HCT116 (cell line): ENCODE results near the gene CDH5. TPM values are rescaled to one million over a fixed set of nuclear protein-coding genes. Genes with fewer than 3 reads are reported as not detected.

Experiments used
- ATAC-seq: fragments of 200-7000 bp; cut with Tn5 transposase; 2 replicates; pipeline ENCODE4 v1.9.1; 2020; ENCODE audit warnings: mild to moderate bottlenecking, moderate library complexity
- BruUV-seq: library from RNA; stranded (reverse); fragments of 400-500 nt; replicated peaks from 2 replicates; lab custom pipeline; 2021; lab: Mats Ljungman, UMichigan
- CTCF ChIA-PET: fragments of 300-600 bp; sonication (Branson Sonifier 250); formaldehyde crosslinking; loops from one replicate; lab custom pipeline; 2021; ENCODE audit warnings: antibody characterized with exemption; lab: Charles Lee
- POLR2A ChIA-PET: fragments of 300-600, 350-600 bp; sonication (Branson Sonifier 250); formaldehyde crosslinking; loops from one replicate; lab custom pipeline; 2021; ENCODE audit warnings: antibody characterized with exemption; lab: Charles Lee
- RAD21 ChIA-PET, 2 experiments: fragments of 300-600 bp; sonication (Branson Sonifier 250); formaldehyde crosslinking; loops; one replicate each; lab custom pipeline; 2023; ENCODE audit warnings: low total read pairs in 2 of 2; ENCODE audit not compliant: uncharacterized antibody in 2 of 2, unreplicated experiment in 2 of 2, low non-redundant PET in 1 of 2; lab: Charles Lee
- DNase-seq: peaks from one replicate; pipeline ENCODE4 v3.0.0-alpha.2; 2010; ENCODE audit warnings: low read depth, low spot score
- H2AFZ ChIP-seq: fragments of 200-600 bp; shearing (Covaris generic), sonication (generic); 2 replicates; pipeline ENCODE4 v1.6.1; 2017; ENCODE audit warnings: low read depth, mixed run types, mixed read lengths, antibody characterized with exemption, low read length; ENCODE audit not compliant: poor library complexity, severe bottlenecking
- H3K27ac ChIP-seq: 2 replicates; pipeline ENCODE4 v1.5.1; 2012; ENCODE audit warnings: low read depth, low read length
- H3K27me3 ChIP-seq: fragments of 200-600 bp; sonication (generic); 2 replicates; pipeline ENCODE4 v1.6.1; 2016; ENCODE audit warnings: mixed run types, low read length, mixed read lengths; ENCODE audit not compliant: insufficient read depth
- H3K36me3 ChIP-seq, 2 experiments: fragments of 200-500 bp in 1 of 2; fragments of 200-600 bp in 1 of 2; sonication (Bioruptor generic) in 1 of 2; sonication (generic) in 1 of 2; 2 replicates each; pipeline versions ENCODE4 v1.5.1 to v1.6.1; 2014 to 2016; ENCODE audit warnings: low read length in 2 of 2, inconsistent platforms in 1 of 2, mixed read lengths in 1 of 2, mixed run types in 1 of 2; ENCODE audit not compliant: insufficient read depth in 2 of 2, control insufficient read depth in 1 of 2
- H3K4me1 ChIP-seq, 2 experiments: fragments of 200-600 bp in 1 of 2; sonication (generic) in 1 of 2; 2 replicates each; pipeline versions ENCODE4 v1.5.1 to v1.6.1; 2012 to 2017; ENCODE audit warnings: low read length in 2 of 2, inconsistent platforms in 1 of 2, mild to moderate bottlenecking in 1 of 2, mixed read lengths in 1 of 2, mixed run types in 1 of 2, moderate library complexity in 1 of 2; ENCODE audit not compliant: insufficient read depth in 2 of 2, control insufficient read depth in 1 of 2
- H3K4me2 ChIP-seq: fragments of 200-600 bp; sonication (generic); 2 replicates; pipeline ENCODE4 v1.6.1; 2017; ENCODE audit warnings: mixed run types, low read length, mixed read lengths
- H3K4me3 ChIP-seq, 2 experiments: fragments of 200-600 bp in 1 of 2; sonication (generic) in 1 of 2; replicated peaks in 1 of 2; 2 replicates each; pipeline ENCODE4 v1.5.1; 2011 to 2016; ENCODE audit warnings: low read length in 2 of 2, control low read depth in 1 of 2, low read depth in 1 of 2, mild to moderate bottlenecking in 1 of 2, mixed read lengths in 1 of 2, mixed run types in 1 of 2
- H3K79me2 ChIP-seq: fragments of 200-600 bp; sonication (generic); 2 replicates; pipeline ENCODE4 v1.6.1; 2017; ENCODE audit warnings: mild to moderate bottlenecking, mixed run types, low read length, moderate library complexity, mixed read lengths; ENCODE audit not compliant: insufficient read depth
- H3K9ac ChIP-seq: fragments of 200-600 bp; sonication (generic); 2 replicates; pipeline ENCODE4 v1.6.1; 2016; ENCODE audit warnings: low read length, mixed read lengths
- H3K9me2 ChIP-seq: fragments of 200-600 bp; sonication (generic), shearing (Covaris generic); 2 replicates; pipeline ENCODE4 v1.6.1; 2017; ENCODE audit warnings: mixed run types, mild to moderate bottlenecking, moderate library complexity; ENCODE audit not compliant: insufficient read depth
- H3K9me3 ChIP-seq, 2 experiments: fragments of 200-500 bp in 1 of 2; fragments of 200-600 bp in 1 of 2; sonication (Bioruptor generic) in 1 of 2; sonication (generic) in 1 of 2; 2 replicates each; pipeline ENCODE4 v1.6.1; 2014 to 2017; ENCODE audit warnings: low read length in 2 of 2, mixed read lengths in 2 of 2, inconsistent platforms in 1 of 2, low read depth in 1 of 2, mild to moderate bottlenecking in 1 of 2, mixed run types in 1 of 2, moderate library complexity in 1 of 2; ENCODE audit not compliant: control insufficient read depth in 1 of 2, insufficient read depth in 1 of 2
- H4K20me1 ChIP-seq: fragments of 200-600 bp; sonication (generic), shearing (Covaris generic); 2 replicates; pipeline ENCODE4 v1.6.1; 2017; ENCODE audit warnings: mixed run types, mild to moderate bottlenecking, moderate library complexity; ENCODE audit not compliant: insufficient read depth
- CBX3 ChIP-seq: IDR thresholded peaks from 2 replicates; pipeline ENCODE4 v1.6.1; 2012; ENCODE audit warnings: low read depth
- EGR1 ChIP-seq: IDR thresholded peaks from 2 replicates; pipeline ENCODE4 v1.6.1; 2012; ENCODE audit warnings: low read depth
- EZH2 ChIP-seq: fragments of 200-600 bp; sonication (generic); IDR thresholded peaks from 2 replicates; pipeline ENCODE4 v1.6.1; 2017; ENCODE audit warnings: antibody characterized with exemption, mixed run types
- JUND ChIP-seq: IDR thresholded peaks from 2 replicates; pipeline ENCODE4 v1.6.1; 2012
- POLR2A ChIP-seq: IDR thresholded peaks from 2 replicates; pipeline ENCODE4 v1.7.0; 2011; ENCODE audit warnings: borderline replicate concordance; ENCODE audit not compliant: insufficient read depth, insufficient read length; ENCODE audit errors: extremely low read depth
- SP1 ChIP-seq: IDR thresholded peaks from 2 replicates; pipeline ENCODE4 v1.6.1; 2012; ENCODE audit warnings: low read depth
- TCF7L2 ChIP-seq: IDR thresholded peaks from 2 replicates; pipeline ENCODE4 v1.7.0; 2011; ENCODE audit warnings: borderline replicate concordance, inconsistent platforms; ENCODE audit not compliant: insufficient read depth, insufficient read length; ENCODE audit errors: extremely low read depth
- ZFX ChIP-seq: fragments of 450-650 bp; IDR thresholded peaks from 2 replicates; pipeline ENCODE4 v1.6.1; 2017
- intact Hi-C: fragments of 100-400 bp; cut with micrococcal nuclease; formaldehyde crosslinking; loops from 2 replicates; pipeline ENCODE4 v1.10.0; 2022
- total RNA-seq: library from RNA; stranded (reverse); gene quantifications from one replicate; pipeline ENCODE4 v1.2.1, GENCODE V29; 2021; ENCODE audit not compliant: unreplicated experiment
- TF ChIP-seq, protein P1 (sequence below), 3 experiments: fragments of 200-600 bp in 1 of 3; sonication (generic) in 1 of 3; IDR thresholded peaks in 2 of 3; conservative IDR thresholded peaks in 1 of 3; 2 replicates each; pipeline ENCODE4 v1.5.1; 2012 to 2017; ENCODE audit warnings: low read depth in 2 of 3, low read length in 2 of 3, antibody characterized with exemption in 1 of 3, borderline replicate concordance in 1 of 3, control low read depth in 1 of 3, mild to moderate bottlenecking in 1 of 3, mixed read lengths in 1 of 3, mixed run types in 1 of 3, moderate library complexity in 1 of 3; ENCODE audit not compliant: insufficient read depth in 1 of 3
- TF ChIP-seq, protein P2 (sequence below): IDR thresholded peaks from 2 replicates; pipeline ENCODE4 v1.6.1; 2012; ENCODE audit warnings: low read depth
- TF ChIP-seq, protein P3 (sequence below): IDR thresholded peaks from 2 replicates; pipeline ENCODE4 v1.6.1; 2012

CDH5 gene
- total RNA-seq, 1 experiment from 2014 or later: 0.15 TPM

DNA sequence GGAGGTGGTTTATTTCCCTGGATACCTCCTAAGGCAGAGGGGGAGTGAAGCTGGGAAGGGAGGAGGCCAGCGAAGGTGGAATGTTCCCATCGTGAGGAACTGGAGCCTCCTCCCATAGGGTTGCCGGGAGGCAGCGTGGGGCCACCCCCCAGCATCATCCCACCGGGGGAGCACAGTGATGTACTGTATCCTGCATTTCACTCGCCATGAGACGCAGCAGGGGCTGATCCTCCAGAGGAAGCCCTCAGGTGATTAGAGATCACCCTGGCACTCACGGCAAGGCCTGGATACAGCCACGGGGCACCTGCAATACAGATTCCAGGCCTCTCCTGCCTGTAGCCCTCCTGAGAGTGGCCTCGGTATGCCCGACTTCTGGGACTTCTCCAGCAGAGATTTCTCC, 35.1 kb downstream of the CDH5 start:
- ChIA-PET RAD21 (no interaction called here), CTCF (no interaction called here), POLR2A (no interaction called here)
- Histone ChIP-seq H3K9me3 (no peaks in the 10 kb centered on the region), H4K20me1 (no peaks in the 10 kb centered on the region), H3K4me3 (no peak overlapping the region), H3K79me2 (no peaks in the 10 kb centered on the region), H3K9ac (no peak overlapping the region), H3K4me1 (peaks cover 0 to 4% of the 10 kb centered on the region in 2 experiments; a peak in 2 of 4 replicates), H3K4me2 (no peak overlapping the region), H3K27ac (no peak overlapping the region), H2AFZ (no peak overlapping the region), H3K27me3 (0 out of 2 replicates have a peak, but pooled peaks cover 3% of the 10 kb centered on the region), H3K9me2 (no peaks in the 10 kb centered on the region), H3K36me3 (no peaks in the 10 kb centered on the region)
- intact Hi-C loops: loop anchor here (10.0 kb wide), 1 partner anchor 323 kb away; no protein-coding TSS in a partner anchor
- DNase-seq: no peak
- no peak for TF ChIP-seq EZH2
- TF ChIP-seq, protein P1, sequence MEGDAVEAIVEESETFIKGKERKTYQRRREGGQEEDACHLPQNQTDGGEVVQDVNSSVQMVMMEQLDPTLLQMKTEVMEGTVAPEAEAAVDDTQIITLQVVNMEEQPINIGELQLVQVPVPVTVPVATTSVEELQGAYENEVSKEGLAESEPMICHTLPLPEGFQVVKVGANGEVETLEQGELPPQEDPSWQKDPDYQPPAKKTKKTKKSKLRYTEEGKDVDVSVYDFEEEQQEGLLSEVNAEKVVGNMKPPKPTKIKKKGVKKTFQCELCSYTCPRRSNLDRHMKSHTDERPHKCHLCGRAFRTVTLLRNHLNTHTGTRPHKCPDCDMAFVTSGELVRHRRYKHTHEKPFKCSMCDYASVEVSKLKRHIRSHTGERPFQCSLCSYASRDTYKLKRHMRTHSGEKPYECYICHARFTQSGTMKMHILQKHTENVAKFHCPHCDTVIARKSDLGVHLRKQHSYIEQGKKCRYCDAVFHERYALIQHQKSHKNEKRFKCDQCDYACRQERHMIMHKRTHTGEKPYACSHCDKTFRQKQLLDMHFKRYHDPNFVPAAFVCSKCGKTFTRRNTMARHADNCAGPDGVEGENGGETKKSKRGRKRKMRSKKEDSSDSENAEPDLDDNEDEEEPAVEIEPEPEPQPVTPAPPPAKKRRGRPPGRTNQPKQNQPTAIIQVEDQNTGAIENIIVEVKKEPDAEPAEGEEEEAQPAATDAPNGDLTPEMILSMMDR (IDR thresholded peaks at IDR 0.05 in 2 of 3, conservative IDR thresholded peaks at IDR 0.05 in 1 of 3; ENCODE audit: borderline replicate concordance in 1 of 3, insufficient read depth in 1 of 3, low read depth in 2 of 3, low read length in 2 of 3): no peak
- no peak for TF ChIP-seq POLR2A
- TF ChIP-seq TCF7L2: no peak
- no peak for TF ChIP-seq EGR1
- BruUV-seq: no TSS peak
- ATAC-seq: no peak

DNA sequence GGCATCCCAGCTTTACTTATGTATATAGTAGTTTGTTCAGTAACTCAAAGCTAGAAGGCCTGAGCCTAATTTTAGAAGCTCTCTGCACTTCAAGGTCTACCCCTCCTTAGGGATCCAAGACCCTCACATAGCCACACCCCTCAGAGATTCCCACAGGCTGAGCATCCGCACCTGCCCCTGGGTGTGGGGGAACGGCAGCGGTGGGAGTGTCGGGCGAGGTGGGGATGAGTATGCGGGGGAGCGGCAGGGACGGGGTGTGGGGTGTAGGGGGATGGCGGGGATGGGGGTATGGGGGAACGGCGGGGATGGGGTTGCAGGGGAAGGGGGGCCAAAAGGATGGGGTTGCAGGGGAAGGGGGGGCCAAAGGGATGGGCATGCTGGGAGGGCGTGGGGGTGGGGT, 35.7 kb downstream of the CDH5 start:
- no peak overlapping the region for H3K4me3 ChIP-seq
- ChIA-PET POLR2A (no interaction called here), CTCF (no interaction called here), RAD21 (no interaction called here)
- 0 out of 2 replicates have a peak, but pooled peaks cover 3% of the 10 kb centered on the region for H3K27me3 ChIP-seq
- H3K9me2 ChIP-seq: no peaks in the 10 kb centered on the region
- H3K9ac ChIP-seq: no peak overlapping the region
- ATAC-seq (no peak), DNase-seq (no peak)
- H3K4me2 ChIP-seq: no peak overlapping the region
- no TSS peak for BruUV-seq
- no peak overlapping the region for H3K27ac ChIP-seq
- H3K79me2 ChIP-seq: no peaks in the 10 kb centered on the region
- H3K9me3 ChIP-seq: no peaks in the 10 kb centered on the region
- intact Hi-C loops: loop anchor here (10.0 kb wide), 1 partner anchor 323 kb away; no protein-coding TSS in a partner anchor
- peaks cover 2 to 9% of the 10 kb centered on the region in 2 experiments for H3K4me1 ChIP-seq
- no peak overlapping the region for H2AFZ ChIP-seq
- H3K36me3 ChIP-seq: no peaks in the 10 kb centered on the region
- no peaks in the 10 kb centered on the region for H4K20me1 ChIP-seq
- no peak for TF ChIP-seq TCF7L2
- no peak for TF ChIP-seq JUND
- TF ChIP-seq, protein P1 (IDR thresholded peaks at IDR 0.05 in 2 of 3, conservative IDR thresholded peaks at IDR 0.05 in 1 of 3; ENCODE audit: borderline replicate concordance in 1 of 3, insufficient read depth in 1 of 3, low read depth in 2 of 3, low read length in 2 of 3): no peak
- TF ChIP-seq, protein P2, sequence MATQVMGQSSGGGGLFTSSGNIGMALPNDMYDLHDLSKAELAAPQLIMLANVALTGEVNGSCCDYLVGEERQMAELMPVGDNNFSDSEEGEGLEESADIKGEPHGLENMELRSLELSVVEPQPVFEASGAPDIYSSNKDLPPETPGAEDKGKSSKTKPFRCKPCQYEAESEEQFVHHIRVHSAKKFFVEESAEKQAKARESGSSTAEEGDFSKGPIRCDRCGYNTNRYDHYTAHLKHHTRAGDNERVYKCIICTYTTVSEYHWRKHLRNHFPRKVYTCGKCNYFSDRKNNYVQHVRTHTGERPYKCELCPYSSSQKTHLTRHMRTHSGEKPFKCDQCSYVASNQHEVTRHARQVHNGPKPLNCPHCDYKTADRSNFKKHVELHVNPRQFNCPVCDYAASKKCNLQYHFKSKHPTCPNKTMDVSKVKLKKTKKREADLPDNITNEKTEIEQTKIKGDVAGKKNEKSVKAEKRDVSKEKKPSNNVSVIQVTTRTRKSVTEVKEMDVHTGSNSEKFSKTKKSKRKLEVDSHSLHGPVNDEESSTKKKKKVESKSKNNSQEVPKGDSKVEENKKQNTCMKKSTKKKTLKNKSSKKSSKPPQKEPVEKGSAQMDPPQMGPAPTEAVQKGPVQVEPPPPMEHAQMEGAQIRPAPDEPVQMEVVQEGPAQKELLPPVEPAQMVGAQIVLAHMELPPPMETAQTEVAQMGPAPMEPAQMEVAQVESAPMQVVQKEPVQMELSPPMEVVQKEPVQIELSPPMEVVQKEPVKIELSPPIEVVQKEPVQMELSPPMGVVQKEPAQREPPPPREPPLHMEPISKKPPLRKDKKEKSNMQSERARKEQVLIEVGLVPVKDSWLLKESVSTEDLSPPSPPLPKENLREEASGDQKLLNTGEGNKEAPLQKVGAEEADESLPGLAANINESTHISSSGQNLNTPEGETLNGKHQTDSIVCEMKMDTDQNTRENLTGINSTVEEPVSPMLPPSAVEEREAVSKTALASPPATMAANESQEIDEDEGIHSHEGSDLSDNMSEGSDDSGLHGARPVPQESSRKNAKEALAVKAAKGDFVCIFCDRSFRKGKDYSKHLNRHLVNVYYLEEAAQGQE: no peak
- TF ChIP-seq POLR2A: no peak
- TF ChIP-seq ZFX: no peak
- TF ChIP-seq, protein P3, sequence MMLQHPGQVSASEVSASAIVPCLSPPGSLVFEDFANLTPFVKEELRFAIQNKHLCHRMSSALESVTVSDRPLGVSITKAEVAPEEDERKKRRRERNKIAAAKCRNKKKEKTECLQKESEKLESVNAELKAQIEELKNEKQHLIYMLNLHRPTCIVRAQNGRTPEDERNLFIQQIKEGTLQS: no peak
- TF ChIP-seq CBX3: no peak
- TF ChIP-seq SP1: no peak
